NCI-H82 treated with DMSO at 0.1 percent for 48 hours (cell line): ENCODE measurements around the gene DEDD2.

Experiments
- DNase-seq: peaks from one replicate; lab custom pipeline; 2025; ENCODE audit not compliant: unreplicated experiment; lab: John Stamatoyannopoulos, UW

The DEDD2 gene

GRCh38 chr19:42229301-42229854 is 11.9 kb upstream of the DEDD2 start:
- no peak for DNase-seq

GRCh38 chr19:42228641-42229040 is 11.2 kb upstream of the DEDD2 start:
- DNase-seq: peak; percentile 8

GRCh38 chr19:42226886-42227285 is 9.4 kb upstream of the DEDD2 start:
- DNase-seq: no peak

- DNase-seq: no peak
These were observed 8.3 kb upstream of the DEDD2 start for GRCh38 chr19:42225718-42226292.

- DNase-seq: no peak
These were observed 7.7 kb upstream of the DEDD2 start for GRCh38 chr19:42224940-42225717.

- no peak for DNase-seq
These were observed 3.2 kb upstream of the DEDD2 start for GRCh38 chr19:42220751-42221097.

GRCh38 chr19:42219812-42220750 is 2.6 kb upstream of the DEDD2 start, which contains the start of gene ZNF526:
Gene ZNF526 (plus strand): TSS chr19:42220312. CDS start chr19:42224404, 4,092 bp downstream.
- peak; percentile 97 for DNase-seq

GRCh38 chr19:42216653-42217519 is 591 bp downstream of the DEDD2 start:
- DNase-seq: no peak

- no peak for DNase-seq
These were observed 2.5 kb downstream of the DEDD2 start for GRCh38 chr19:42214810-42215485.

GRCh38 chr19:42212886-42213285 is 4.6 kb downstream of the DEDD2 start:
- DNase-seq: no peak

GRCh38 chr19:42208612-42209011 is 8.9 kb downstream of the DEDD2 start:
- DNase-seq: no peak

- no peak for DNase-seq
These were observed 9.7 kb downstream of the DEDD2 start for GRCh38 chr19:42207767-42208271.

- no peak for DNase-seq
These were observed 10.4 kb downstream of the DEDD2 start for GRCh38 chr19:42206871-42207755.

- DNase-seq: no peak
These were observed 12.8 kb downstream of the DEDD2 start for GRCh38 chr19:42204664-42205063.

GRCh38 chr19:42203700-42204099 is 13.8 kb downstream of the DEDD2 start:
- DNase-seq: no peak

GRCh38 chr19:42202290-42202880 is 15.1 kb downstream of the DEDD2 start:
- no peak for DNase-seq

- DNase-seq: no peak
These were observed 15.8 kb downstream of the DEDD2 start for GRCh38 chr19:42201489-42202289.
